Liver (tissue), 9 donors: ENCODE results near the gene LMCD1. TPM values are rescaled to one million over a fixed set of nuclear protein-coding genes. Genes with fewer than 3 reads are reported as not detected.

ENCODE experiments used
- DNase-seq: peaks from one replicate; pipeline ENCODE4 v3.0.0-alpha.2; 2017; ENCODE audit warnings: low spot score
- H3K27ac ChIP-seq, 2 donors: one replicate each; pipeline ENCODE4 v1.7.0; 2013; ENCODE audit warnings: inconsistent platforms in 2 of 2, low read length in 2 of 2, control low read depth in 1 of 2, low read depth in 1 of 2, mild to moderate bottlenecking in 1 of 2
- H3K27me3 ChIP-seq, 4 donors: one replicate each; pipeline versions ENCODE4 v1.6.1 to v1.7.0; 2013; ENCODE audit warnings: low read length in 3 of 4, inconsistent platforms in 1 of 4, mild to moderate bottlenecking in 1 of 4, moderate library complexity in 1 of 4; ENCODE audit not compliant: control insufficient read depth in 4 of 4, insufficient read depth in 4 of 4
- H3K36me3 ChIP-seq, 4 donors: one replicate each; pipeline versions ENCODE4 v1.6.1 to v1.7.0; 2013; ENCODE audit warnings: low read length in 3 of 4, mild to moderate bottlenecking in 3 of 4, low read depth in 1 of 4, moderate library complexity in 1 of 4; ENCODE audit not compliant: control insufficient read depth in 4 of 4, insufficient read depth in 3 of 4
- H3K4me1 ChIP-seq, 4 donors: one replicate each; pipeline versions ENCODE4 v1.6.1 to v1.7.0; 2013; ENCODE audit warnings: low read length in 3 of 4, mild to moderate bottlenecking in 3 of 4, moderate library complexity in 1 of 4; ENCODE audit not compliant: control insufficient read depth in 4 of 4, insufficient read depth in 4 of 4
- H3K4me3 ChIP-seq, 3 donors: one replicate each; pipeline versions ENCODE4 v1.6.1 to v1.7.0; 2013; ENCODE audit warnings: low read length in 3 of 3, control low read depth in 1 of 3, low read depth in 1 of 3, mild to moderate bottlenecking in 1 of 3
- H3K9ac ChIP-seq, 2 donors: one replicate each; pipeline ENCODE4 v1.7.0; 2013; ENCODE audit warnings: low read length in 2 of 2, mild to moderate bottlenecking in 2 of 2, moderate library complexity in 2 of 2, control low read depth in 1 of 2, low read depth in 1 of 2
- H3K9me3 ChIP-seq, 4 donors: one replicate each; pipeline versions ENCODE4 v1.6.1 to v1.7.0; 2013; ENCODE audit warnings: low read length in 3 of 4; ENCODE audit not compliant: control insufficient read depth in 4 of 4
- EGR1 ChIP-seq, 2 donors: IDR thresholded peaks; 2 replicates each; pipeline ENCODE4 v1.6.1; 2016 to 2018; ENCODE audit warnings: antibody characterized with exemption in 2 of 2, low read depth in 2 of 2
- FOXA1 ChIP-seq: IDR thresholded peaks from 2 replicates; pipeline ENCODE4 v1.6.1; 2016; ENCODE audit warnings: antibody characterized with exemption
- FOXA2 ChIP-seq: IDR thresholded peaks from 2 replicates; pipeline ENCODE4 v1.6.1; 2016; ENCODE audit warnings: antibody characterized with exemption
- GABPA ChIP-seq, 2 donors: IDR thresholded peaks in 1 of 2; conservative IDR thresholded peaks in 1 of 2; 2 replicates each; pipeline ENCODE4 v1.6.1; 2016; ENCODE audit warnings: antibody characterized with exemption in 2 of 2, mild to moderate bottlenecking in 1 of 2, moderate library complexity in 1 of 2
- HNF4A ChIP-seq, 2 donors: conservative IDR thresholded peaks; 2 replicates each; pipeline ENCODE4 v1.6.1; 2016; ENCODE audit warnings: antibody characterized with exemption in 2 of 2, mild to moderate bottlenecking in 2 of 2
- HNF4G ChIP-seq: IDR thresholded peaks from 2 replicates; pipeline ENCODE4 v1.6.1; 2016; ENCODE audit warnings: antibody characterized with exemption
- NR2F2 ChIP-seq: IDR thresholded peaks from 2 replicates; pipeline ENCODE4 v1.6.1; 2016; ENCODE audit warnings: antibody characterized with exemption
- RAD21 ChIP-seq, 2 donors: IDR thresholded peaks; 2 replicates each; pipeline ENCODE4 v1.6.1; 2016; ENCODE audit warnings: antibody characterized with exemption in 2 of 2, mild to moderate bottlenecking in 2 of 2
- RXRA ChIP-seq, 2 donors: IDR thresholded peaks; 2 replicates each; pipeline ENCODE4 v1.6.1; 2017 to 2018; ENCODE audit warnings: antibody characterized with exemption in 2 of 2, mild to moderate bottlenecking in 1 of 2
- SP1 ChIP-seq: IDR thresholded peaks from 2 replicates; pipeline ENCODE4 v1.6.1; 2018; ENCODE audit warnings: antibody characterized with exemption, mild to moderate bottlenecking
- TAF1 ChIP-seq: conservative IDR thresholded peaks from 2 replicates; pipeline ENCODE4 v1.6.1; 2016; ENCODE audit warnings: antibody characterized with exemption, mild to moderate bottlenecking
- YY1 ChIP-seq: IDR thresholded peaks from 2 replicates; pipeline ENCODE4 v1.6.1; 2016; ENCODE audit warnings: antibody characterized with exemption, mild to moderate bottlenecking
- WGBS: extraction: QIAGEN DNeasy Blood & Tissue Kit; methylation state at CpG from one replicate; pipeline ENCODE4 v1.1.7; 2013; 5-methylcytosine and 5-hydroxymethylcytosine counted together
- polyA plus RNA-seq, 2 donors: library from polyadenylated mRNA; stranded (reverse) in 1 of 2; unstranded in 1 of 2; fragments of 200-250 nt in 1 of 2; fragments of >200 nt in 1 of 2; fragmentation: Nextera tagmentation in 1 of 2; extraction: Ambion mirVana in 1 of 2; gene quantifications; one replicate each; pipeline versions ENCODE4 v1.2.1 to v1.2.3, GENCODE V29; 2013 to 2015
- total RNA-seq, 2 donors: library from RNA; depleted of rRNA; stranded (reverse); fragments of >200 nt; gene quantifications; one replicate each; pipeline ENCODE4 v1.2.3, GENCODE V29; 2014
- TF ChIP-seq, protein P1 (sequence below): IDR thresholded peaks from 2 replicates; pipeline ENCODE4 v1.6.1; 2016; ENCODE audit warnings: antibody characterized with exemption
- TF ChIP-seq, protein P2 (sequence below): IDR thresholded peaks from 2 replicates; pipeline ENCODE4 v1.6.1; 2016; ENCODE audit warnings: antibody characterized with exemption
- TF ChIP-seq, protein P3 (sequence below): IDR thresholded peaks from 2 replicates; pipeline ENCODE4 v1.6.1; 2016; ENCODE audit warnings: antibody characterized with exemption, mild to moderate bottlenecking
- TF ChIP-seq, protein P4 (sequence below): IDR thresholded peaks from 2 replicates; pipeline ENCODE4 v1.6.1; 2016; ENCODE audit warnings: antibody characterized with exemption
- donor health status: healthy.
- donor health status: healthy.
- donor health status: healthy.
- donor health status: healthy.
- donor health status: healthy.

LMCD1 gene
- total and polyA plus RNA-seq, 4 donors = 3.1 to 8.3 (median 6.0) TPM

DNA sequence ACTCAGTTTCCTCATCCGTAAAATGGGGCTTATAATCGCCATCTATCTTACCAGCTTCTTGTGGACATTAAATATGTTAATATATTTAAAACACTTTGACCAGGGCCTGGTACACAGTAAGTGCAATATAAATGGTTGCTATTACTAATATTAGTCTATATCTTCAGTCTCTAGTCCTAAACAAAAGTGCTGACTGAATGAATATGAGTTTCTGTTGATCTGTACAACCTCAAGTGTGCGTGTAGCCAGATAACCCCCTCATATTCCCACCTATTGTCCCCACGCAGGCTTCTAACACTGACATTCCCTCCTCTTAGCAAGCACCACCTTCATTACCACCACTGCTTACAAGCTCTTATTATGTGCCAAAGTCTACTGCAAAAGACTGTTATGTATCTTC, 27.6 kb upstream of the LMCD1 start:
- WGBS = 81% methylated on average over 4 of the region's 4 CpGs

DNA sequence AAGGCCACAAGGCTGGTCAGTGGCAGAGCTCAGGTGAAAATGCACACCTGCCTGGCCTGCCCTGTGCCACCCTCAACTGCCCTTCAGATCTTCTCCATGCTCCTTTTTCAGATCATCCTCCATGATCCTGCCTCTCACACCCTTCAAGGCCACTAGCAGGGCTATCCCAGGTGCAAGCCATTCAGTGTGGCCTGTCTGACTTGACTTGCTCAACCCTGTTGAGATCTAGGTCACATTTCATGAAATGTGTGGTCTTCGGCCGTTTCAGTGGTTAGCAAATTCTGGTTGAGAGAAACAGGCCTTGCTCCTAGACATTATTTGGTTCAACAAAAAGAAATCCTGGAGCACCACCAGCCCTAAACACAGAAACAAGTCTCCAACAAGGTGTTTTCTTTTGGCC, 26.6 kb upstream of the LMCD1 start:
- 97% methylated on average over 2 of the region's 2 CpGs for WGBS
- Histone ChIP-seq H3K36me3 (no peaks in the 10 kb centered on the region), H3K9ac (no peak overlapping the region)
- TF ChIP-seq, protein P1, sequence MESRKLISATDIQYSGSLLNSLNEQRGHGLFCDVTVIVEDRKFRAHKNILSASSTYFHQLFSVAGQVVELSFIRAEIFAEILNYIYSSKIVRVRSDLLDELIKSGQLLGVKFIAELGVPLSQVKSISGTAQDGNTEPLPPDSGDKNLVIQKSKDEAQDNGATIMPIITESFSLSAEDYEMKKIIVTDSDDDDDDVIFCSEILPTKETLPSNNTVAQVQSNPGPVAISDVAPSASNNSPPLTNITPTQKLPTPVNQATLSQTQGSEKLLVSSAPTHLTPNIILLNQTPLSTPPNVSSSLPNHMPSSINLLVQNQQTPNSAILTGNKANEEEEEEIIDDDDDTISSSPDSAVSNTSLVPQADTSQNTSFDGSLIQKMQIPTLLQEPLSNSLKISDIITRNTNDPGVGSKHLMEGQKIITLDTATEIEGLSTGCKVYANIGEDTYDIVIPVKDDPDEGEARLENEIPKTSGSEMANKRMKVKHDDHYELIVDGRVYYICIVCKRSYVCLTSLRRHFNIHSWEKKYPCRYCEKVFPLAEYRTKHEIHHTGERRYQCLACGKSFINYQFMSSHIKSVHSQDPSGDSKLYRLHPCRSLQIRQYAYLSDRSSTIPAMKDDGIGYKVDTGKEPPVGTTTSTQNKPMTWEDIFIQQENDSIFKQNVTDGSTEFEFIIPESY = no peak
- TF ChIP-seq EGR1 (IDR thresholded peaks at IDR 0.05; ENCODE audit: low read depth in 2 of 2) (no peak), FOXA2 (no peak), YY1 (no peak), GABPA (IDR thresholded peaks at IDR 0.05 in 1 of 2, conservative IDR thresholded peaks at IDR 0.05 in 1 of 2) (no peak), NR2F2 (no peak), RAD21 (IDR thresholded peaks at IDR 0.05) (no peak), HNF4A (conservative IDR thresholded peaks at IDR 0.05) (no peak), TAF1 (no peak), SP1 (no peak), HNF4G (no peak)
- TF ChIP-seq, protein P2, sequence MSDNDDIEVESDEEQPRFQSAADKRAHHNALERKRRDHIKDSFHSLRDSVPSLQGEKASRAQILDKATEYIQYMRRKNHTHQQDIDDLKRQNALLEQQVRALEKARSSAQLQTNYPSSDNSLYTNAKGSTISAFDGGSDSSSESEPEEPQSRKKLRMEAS = no peak
- TF ChIP-seq, protein P3, sequence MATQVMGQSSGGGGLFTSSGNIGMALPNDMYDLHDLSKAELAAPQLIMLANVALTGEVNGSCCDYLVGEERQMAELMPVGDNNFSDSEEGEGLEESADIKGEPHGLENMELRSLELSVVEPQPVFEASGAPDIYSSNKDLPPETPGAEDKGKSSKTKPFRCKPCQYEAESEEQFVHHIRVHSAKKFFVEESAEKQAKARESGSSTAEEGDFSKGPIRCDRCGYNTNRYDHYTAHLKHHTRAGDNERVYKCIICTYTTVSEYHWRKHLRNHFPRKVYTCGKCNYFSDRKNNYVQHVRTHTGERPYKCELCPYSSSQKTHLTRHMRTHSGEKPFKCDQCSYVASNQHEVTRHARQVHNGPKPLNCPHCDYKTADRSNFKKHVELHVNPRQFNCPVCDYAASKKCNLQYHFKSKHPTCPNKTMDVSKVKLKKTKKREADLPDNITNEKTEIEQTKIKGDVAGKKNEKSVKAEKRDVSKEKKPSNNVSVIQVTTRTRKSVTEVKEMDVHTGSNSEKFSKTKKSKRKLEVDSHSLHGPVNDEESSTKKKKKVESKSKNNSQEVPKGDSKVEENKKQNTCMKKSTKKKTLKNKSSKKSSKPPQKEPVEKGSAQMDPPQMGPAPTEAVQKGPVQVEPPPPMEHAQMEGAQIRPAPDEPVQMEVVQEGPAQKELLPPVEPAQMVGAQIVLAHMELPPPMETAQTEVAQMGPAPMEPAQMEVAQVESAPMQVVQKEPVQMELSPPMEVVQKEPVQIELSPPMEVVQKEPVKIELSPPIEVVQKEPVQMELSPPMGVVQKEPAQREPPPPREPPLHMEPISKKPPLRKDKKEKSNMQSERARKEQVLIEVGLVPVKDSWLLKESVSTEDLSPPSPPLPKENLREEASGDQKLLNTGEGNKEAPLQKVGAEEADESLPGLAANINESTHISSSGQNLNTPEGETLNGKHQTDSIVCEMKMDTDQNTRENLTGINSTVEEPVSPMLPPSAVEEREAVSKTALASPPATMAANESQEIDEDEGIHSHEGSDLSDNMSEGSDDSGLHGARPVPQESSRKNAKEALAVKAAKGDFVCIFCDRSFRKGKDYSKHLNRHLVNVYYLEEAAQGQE = no peak

More for the DNA sequence above, 27.6 kb upstream of the LMCD1 start:
- no peaks in the 10 kb centered on the region for H3K36me3 ChIP-seq
- no peak overlapping the region for H3K4me3 ChIP-seq
- no peaks in the 10 kb centered on the region for H3K4me1 ChIP-seq
- H3K27ac ChIP-seq = no peak overlapping the region
- H3K9me3 ChIP-seq = no peaks in the 10 kb centered on the region
- no peak overlapping the region for H3K9ac ChIP-seq
- no peak for DNase-seq
- TF ChIP-seq RAD21 (IDR thresholded peaks at IDR 0.05) (no peak), HNF4G (no peak), NR2F2 (no peak), HNF4A (conservative IDR thresholded peaks at IDR 0.05) (no peak), YY1 (no peak), SP1 (no peak), EGR1 (IDR thresholded peaks at IDR 0.05; ENCODE audit: low read depth in 2 of 2) (no peak), FOXA1 (no peak), RXRA (IDR thresholded peaks at IDR 0.05) (no peak), FOXA2 (no peak)
- TF ChIP-seq, protein P3 = no peak
- TF ChIP-seq, protein P1 = no peak
- TF ChIP-seq, protein P4, sequence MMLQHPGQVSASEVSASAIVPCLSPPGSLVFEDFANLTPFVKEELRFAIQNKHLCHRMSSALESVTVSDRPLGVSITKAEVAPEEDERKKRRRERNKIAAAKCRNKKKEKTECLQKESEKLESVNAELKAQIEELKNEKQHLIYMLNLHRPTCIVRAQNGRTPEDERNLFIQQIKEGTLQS = no peak
- TF ChIP-seq, protein P2 = no peak
- H3K27me3 ChIP-seq = no peaks in the 10 kb centered on the region

More for the DNA sequence above, 26.6 kb upstream of the LMCD1 start:
- no peak for DNase-seq
- H3K4me1 ChIP-seq = no peaks in the 10 kb centered on the region
- H3K27me3 ChIP-seq = no peaks in the 10 kb centered on the region
- no peaks in the 10 kb centered on the region for H3K9me3 ChIP-seq
- H3K4me3 ChIP-seq = no peak overlapping the region
- H3K27ac ChIP-seq = no peak overlapping the region
